Ramos (cell line): ENCODE results near the gene BPIFA1.

Experiments
- in situ Hi-C: fragments of 300-500 bp; cut with MboI; formaldehyde crosslinking; loops from one replicate; pipeline ENCODE4 v1.14.3; 2022; ENCODE audit warnings: low sequenced_read_pairs; ENCODE audit not compliant: unreplicated experiment

BPIFA1 gene

DNA sequence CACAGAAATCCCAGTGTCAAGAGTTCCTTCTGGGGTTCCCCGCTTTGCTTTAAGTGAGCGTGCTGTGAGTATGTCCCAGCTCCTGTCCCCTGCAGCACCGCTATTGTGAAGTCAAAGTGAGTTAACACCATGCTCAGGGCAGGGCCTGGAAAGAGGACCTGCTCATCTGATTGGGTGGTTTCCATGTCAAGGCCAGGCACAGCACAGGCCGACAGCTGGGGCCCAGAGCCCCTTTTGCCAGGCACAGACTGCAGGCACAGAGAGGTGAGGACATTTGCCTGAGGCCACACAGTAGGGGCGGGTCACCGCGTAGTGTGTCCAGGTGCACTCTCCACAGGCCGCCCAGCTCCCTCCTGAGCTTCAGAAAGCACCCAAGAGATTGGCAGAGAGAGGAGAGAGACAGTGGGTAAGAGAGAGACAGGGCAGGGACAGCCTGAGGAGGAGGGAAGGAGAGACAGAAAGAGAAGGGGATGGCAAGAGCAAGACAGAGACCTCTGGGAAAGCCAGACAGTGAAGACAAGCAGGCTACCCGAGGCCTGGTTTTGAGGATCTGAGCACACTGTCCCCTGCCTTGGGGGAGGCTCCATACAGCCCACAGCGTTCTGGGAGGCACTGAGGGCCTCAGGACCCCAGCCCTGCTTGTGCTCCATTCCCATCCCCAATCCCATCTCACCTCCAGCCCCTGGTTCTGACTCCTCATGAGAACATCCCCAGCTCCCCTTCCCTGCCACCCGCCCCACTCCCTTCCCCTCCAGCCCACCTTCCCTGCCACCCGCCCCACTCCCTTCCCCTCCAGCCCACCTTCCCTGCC, 40.7 kb downstream of the BPIFA1 start:
- in situ Hi-C loops = no loop called here

DNA sequence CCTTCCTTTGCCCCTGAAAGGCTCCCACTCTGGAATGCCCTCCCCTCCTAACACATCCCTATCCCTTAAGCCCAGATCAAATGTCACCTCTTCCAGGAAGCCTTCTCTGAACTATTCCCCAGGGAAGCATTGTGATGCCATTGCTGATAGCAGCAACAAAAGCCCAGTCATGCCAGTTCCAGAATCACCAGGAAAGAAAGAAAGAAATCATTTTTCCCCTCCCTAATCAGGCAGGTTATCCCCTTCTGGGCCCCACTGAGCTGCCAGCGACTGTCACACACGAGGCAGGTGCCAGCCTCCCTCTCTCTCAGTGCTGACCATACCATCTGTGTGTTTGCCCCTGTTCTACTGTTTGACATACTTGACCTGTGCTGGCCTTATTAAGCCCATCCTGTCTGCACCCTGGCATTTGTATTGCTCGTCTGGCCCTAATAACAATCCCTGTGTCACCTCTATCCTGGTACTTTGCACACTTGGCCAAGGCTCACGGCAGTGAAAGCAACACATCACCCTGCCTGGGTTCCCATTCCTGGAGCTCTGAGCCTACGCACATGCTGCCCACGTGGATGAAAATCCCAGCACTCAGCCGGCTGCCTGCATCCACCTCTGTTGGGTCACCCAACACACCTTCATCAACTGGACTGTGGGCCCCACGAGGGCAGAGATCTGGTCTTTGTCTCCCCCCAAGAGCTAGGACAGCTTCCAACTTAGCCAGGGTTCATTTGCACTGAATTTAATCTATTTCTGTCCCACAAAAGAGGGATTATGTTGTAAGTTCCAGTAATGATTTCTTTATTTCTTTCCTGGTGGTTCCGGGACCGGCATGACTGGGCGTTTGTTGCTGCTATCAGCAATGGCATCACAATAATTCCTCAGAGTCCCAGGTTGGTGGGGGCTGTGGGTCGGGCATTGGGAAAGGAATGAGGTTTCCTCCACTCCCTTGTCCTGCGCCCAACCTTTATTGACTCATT, 42.0 kb downstream of the BPIFA1 start:
- in situ Hi-C loops = no loop called here

DNA sequence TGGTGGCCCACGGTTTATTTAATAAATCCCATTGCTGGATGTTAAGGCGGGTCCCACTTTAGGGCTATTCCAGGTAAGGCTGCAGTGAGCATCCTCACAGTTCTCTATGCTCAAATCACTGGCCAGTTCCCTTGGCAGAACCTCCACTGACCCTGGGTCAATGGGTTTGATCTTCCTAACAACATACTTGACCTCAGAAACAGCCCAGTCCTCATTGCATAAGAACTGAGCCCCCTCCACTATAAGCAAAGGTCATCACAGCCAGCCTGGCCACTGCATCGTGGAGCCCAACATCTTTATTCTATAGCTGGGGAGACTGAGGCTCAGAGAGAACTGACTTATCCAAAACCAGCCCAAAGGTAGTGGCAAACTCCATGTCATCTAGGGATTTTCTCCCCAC, 42.9 kb downstream of the BPIFA1 start:
- in situ Hi-C loops = no loop called here

DNA sequence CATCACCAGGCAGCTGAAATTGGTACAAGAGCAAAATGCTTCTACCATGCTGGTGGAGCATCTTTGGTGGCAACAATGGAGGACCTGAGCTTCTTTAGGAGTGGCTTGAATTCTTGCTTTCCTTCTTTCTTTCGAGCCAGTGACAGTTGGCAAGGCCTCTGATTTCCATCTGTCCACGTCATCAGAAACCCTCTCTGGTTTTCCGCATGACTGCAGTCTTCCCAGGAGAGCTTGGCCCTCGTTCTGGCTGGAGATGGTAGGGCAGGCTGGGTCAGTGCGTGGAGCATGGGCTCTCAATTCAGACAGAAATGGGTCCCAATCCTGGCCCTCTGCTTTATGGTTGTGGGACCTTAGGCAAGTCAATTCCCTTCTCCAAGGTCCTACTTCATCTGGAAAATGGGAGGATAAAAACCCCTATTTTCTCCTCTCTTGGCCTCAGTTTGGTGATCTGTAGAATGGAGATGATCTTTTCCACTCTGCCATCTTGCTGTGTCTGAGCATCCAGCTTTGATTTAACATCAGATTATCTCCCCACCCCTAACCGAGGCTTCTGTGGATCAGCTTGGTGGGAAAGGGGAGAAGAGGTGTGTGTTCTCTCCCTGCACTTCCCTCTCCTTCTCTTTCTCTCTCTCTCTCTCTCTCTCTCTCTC, 43.6 kb downstream of the BPIFA1 start:
- in situ Hi-C loops = no loop called here

DNA sequence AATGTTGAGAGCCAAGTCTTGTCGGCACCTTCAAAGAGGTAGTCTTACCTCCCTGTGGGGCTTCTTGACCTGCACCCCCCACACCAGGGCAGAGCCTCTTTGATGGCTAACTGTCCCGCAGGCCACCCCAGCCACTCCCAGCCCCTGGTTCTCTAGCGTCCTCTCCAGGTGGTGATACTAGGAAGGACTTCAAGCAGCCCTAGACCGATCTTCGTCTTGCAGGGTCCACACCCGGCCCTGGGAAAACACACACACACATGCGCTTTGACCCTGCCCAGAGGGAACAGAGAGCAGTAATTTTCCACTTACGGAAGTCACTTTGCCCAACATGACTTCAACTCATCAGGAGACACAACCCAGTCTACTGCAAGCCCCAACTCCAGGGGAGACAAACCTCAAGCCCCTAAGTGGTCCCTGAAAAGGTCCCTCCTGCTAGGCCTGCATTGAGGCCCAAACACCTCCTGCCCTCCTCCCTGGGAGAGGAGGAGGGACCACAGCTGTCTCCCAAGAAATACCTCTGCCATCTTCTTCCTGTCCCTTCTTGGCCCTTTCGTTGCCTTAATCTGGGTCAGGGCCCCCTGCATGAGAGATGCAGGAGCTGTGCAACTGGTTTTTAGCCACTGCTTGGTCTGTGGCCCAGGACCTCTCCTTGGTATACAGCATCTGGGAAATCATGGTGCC, 44.3 kb downstream of the BPIFA1 start:
- in situ Hi-C loops = no loop called here

DNA sequence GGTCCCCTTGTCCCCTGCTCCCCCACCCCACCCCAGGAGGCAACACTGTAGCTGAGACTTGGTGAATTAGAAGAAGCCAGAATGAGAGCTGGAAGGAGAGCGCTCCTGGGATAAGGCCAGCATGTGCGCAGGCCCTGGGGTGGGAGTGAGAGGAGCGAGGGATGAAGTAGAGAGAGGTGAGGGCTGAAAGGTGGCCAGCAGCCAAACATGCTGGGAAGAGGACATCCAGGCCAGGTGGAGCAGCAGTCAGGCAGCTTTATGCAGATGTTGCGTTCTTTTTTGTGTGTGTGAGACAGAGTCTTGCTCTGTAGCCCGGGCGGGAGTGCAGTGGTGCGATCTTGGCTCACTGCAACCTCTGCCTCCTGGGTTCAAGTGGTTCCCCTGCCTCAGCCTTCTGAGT, 45.0 kb downstream of the BPIFA1 start:
- in situ Hi-C loops = no loop called here

DNA sequence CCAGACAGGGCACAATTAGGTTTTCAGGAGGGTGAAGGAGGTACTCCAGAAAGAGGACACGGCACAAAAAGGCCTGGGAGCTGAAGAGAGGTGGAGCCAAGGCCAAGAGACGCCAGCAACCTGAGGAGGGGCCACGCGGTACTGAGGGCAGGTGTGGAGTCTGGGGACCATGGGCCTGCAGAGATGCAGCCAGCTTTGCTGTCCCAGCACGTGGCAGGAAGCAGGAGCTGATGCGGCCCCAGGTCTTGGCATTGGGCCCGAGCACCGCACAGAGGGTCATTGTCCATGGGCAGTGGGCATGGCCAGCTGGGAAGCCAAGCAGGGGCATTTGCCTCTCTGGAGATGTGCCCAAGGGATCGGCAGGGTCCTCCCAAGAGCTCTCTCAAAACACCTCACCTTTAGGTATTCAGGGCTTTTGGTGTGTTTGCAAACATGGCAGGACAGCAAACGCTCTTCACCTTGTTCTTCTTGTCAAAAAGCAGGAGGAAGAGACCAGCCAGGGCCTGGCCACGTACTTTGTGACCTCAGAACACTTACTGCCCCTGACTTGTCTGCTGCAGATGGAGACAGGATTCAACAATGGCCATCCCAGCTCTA, 45.9 kb downstream of the BPIFA1 start:
- in situ Hi-C loops = no loop called here

DNA sequence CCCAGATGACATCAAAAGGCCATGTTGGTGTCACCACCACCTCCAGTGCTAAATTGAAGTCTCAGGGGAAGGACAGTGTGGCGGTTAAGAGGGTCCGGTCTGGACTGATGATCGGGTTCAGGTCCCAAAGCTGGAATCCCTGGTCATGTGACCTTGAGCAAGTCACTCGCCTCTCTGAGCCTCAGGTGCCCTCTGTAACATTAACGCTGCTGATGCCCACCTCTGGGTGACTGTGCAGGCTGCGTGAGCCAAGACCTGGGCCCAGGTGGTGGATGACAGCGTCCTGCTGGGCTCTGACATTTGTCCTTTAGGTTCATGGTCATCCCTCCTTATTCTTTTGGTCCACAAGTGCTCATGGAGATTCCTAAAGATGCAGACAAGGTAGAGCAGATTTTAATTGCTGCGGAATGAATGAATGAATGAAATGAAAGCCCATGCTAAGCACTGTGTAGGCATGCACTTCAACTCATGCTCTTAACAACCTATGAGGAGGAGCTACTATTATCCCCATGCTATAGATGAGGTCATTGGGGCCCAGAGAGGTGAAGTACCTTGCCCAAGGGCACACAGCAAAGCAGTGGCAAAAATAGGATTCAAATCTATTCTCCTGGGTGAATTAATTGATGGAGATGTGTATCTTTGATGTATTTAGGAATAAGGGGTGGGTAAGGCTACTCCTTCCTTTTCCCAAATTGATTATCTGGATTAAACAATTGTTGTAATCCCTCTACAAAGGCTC, 46.6 kb downstream of the BPIFA1 start:
- in situ Hi-C loops = no loop called here

DNA sequence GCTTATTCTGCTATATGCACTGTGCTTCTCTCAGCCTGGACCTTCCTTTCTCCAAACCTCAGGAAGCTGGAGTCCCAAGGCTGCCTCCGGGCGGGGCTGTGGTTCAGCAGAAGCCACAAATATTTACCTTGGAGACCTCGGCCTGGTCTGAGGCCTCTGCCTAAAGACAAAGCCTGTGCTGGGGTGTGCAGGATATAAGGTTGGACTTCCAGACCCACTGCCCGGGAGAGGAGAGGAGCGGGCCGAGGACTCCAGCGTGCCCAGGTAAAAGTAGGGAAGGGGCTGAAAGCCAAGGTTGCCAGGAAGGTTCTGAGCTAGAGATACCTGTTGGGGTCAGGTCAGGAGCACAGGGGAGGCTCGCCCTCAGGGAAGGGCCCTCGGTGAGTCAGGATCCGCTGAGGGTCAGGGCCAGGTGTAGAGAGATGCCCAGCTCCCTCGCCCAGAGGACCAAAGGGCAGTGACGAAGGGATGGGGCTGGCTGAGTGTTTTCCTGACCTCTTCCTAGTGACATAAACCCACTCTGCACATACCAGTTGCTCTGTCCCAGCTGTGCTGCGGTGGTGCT, 47.3 kb downstream of the BPIFA1 start, which contains the start of gene BPIFB1:
BPIFB1 (plus strand) TSS at position 224 of the 565 bp plus-strand sequence. CDS start 2,860 bp downstream, outside the sequence.
- in situ Hi-C loops = no loop called here

DNA sequence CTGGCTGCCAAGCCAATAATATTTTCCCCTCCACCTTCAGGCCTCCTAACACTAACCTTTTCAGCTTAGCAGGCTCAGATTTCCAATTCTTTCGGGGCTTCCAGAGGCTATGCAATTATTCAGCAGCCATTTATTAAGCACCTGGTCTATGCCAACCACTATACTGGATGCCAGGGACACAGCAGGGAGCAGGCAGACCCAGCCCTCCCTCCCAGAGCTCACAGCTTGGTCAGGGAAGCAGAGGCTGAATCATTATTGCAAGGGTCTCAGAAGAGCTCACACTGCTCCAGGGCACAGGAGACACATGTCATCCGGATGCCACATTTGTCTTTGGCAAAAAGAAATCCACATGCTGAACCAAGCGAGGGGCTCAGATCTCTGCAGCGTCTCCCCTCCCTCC, 48.5 kb downstream of the BPIFA1 start:
- in situ Hi-C loops = no loop called here

DNA sequence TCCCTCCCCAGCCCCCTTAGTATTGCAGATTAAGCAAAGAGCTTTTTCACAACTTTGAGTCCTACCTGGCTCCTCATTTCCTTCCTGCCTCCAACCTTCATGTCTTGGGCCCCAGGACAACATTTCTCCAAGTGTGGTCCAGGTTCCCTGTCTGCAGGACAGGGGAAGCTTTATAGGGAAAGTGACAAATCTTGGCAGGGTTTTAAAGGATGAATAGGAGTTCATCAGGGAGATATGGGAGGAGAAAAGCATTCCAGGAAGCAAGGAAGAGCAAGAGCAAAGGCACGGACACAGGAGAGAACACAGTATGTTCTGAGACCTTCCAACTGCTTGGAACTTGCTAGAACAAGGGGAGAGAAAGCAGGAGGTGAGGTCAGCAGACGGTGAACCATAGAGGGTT, 49.1 kb downstream of the BPIFA1 start:
- in situ Hi-C loops = no loop called here

DNA sequence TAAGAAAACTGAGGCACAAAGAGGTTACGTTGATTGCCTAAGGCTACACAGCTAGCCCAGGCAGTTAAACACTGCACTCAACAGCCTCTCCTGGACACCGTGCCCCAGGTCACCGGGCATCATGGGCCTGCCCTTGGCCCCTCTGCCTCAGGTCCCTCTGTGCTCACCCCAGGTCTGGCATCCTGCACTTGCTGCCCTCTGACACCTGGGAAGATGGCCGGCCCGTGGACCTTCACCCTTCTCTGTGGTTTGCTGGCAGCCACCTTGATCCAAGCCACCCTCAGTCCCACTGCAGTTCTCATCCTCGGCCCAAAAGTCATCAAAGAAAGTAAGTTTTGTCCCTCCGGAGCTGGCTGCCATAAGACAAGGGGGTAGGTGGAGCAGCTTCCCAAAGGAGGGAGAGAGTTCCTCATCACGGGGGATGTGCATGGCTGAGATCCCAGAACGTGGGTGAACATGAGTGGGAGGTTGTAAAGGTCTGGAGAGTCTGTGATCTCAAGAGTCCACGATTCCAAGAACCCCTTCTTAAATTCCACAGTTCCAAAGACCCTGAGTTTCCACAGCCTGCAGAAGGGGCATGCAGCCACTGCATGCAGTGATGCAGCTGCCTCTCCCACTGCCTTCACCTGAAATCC, 50.2 kb downstream of the BPIFA1 start:
- in situ Hi-C loops = no loop called here

DNA sequence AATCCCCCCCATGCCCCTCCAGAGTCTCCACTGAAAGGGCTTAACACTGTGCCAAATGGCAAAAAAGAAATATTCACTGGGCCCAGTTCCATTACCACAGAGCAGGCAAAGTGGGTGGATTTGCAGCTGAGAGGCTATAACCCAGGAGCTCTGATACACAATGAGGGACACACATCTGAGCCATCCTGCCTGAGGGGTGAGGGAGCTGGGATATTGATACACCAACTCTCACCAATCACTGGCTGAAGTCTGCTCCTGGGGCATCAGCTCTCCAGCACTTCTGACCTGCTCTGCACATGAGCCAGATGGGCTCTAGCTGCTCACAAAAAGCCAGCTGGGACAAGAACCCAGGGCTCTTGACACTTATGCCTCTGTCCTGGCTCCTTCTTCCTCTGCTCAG, 52.1 kb downstream of the BPIFA1 start:
- in situ Hi-C loops = no loop called here

DNA sequence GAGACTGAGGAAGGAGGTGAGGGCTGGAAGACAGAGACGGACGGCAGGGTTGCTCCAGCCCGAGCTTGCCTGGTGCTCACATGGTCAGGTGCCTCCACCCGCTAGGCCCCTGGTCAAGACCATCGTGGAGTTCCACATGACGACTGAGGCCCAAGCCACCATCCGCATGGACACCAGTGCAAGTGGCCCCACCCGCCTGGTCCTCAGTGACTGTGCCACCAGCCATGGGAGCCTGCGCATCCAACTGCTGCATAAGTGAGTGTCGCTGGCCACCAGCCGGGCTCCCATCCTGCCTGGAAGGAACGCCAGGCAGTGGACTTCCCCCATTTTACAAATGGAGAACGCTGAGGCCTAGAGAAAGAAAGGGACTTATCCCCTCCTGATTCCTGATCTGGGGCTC, 55.1 kb downstream of the BPIFA1 start:
- in situ Hi-C loops = no loop called here

DNA sequence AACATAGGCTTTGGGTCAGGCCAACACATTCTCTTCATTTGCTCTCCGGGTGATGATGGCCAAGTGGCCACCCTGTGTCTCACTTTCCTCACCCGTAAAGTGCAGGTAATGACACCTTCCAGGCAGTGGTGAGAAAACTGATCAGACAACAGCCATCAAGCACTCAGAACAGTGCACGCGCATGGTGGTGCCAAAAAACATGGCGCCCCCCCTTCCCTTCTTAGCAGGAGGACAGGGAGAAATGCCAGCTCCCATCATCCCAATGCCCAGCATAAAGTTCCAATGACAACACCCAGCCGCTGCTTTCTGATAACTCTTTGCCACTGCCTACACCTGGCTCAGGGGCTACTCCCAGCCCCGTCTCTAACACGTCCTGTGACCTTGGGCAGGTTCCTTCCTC, 55.6 kb downstream of the BPIFA1 start:
- in situ Hi-C loops = no loop called here

DNA sequence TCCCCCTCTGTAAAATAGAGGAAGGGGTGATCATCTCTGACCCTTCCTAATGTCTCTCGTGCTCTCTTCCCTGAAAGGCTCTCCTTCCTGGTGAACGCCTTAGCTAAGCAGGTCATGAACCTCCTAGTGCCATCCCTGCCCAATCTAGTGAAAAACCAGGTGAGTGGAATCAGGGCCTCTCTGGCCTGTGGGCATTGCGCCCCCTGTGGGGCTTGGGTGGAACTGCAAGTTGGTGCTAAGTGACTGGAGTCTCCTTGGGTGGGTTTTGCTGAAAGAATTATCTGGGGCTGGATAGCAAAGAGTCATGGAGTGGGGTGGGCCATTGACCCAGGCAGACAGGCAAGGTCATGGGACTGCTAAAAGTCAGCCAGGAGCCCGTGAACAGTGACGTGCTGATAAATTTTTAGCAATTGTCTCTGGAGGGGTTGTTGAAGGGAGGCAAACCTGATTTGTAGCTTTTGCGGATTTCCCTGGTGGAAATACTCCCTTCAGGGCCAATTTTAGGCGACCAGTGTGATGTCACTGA, 56.1 kb downstream of the BPIFA1 start:
- in situ Hi-C loops = no loop called here
